DND-41 (cell line): Measurements from ENCODE around the gene POC1B.

Experiments
- ATAC-seq: fragments of 200-7000 bp; cut with Tn5 transposase; 3 replicates; pipeline ENCODE4 v1.9.1; 2021; ENCODE audit warnings: low read depth; ENCODE audit not compliant: insufficient read depth
- DNase-seq: peaks from one replicate; pipeline ENCODE4 v3.0.0-alpha.2; 2020
- H2AFZ ChIP-seq: 2 replicates; pipeline ENCODE4 v1.6.0; 2012; ENCODE audit warnings: low read depth, low read length
- H3K27ac ChIP-seq: 2 replicates; pipeline ENCODE4 v1.5.1; 2012; ENCODE audit warnings: low read length, inconsistent platforms
- H3K27me3 ChIP-seq: fragments of 200-600 bp; sonication (generic); 2 replicates; pipeline ENCODE4 v1.6.0; 2012; ENCODE audit warnings: low read length, mild to moderate bottlenecking, inconsistent platforms; ENCODE audit not compliant: insufficient read depth, poor library complexity
- H3K36me3 ChIP-seq: 2 replicates; pipeline ENCODE4 v1.5.1; 2012; ENCODE audit warnings: low read length, inconsistent platforms; ENCODE audit not compliant: insufficient read depth
- H3K4me1 ChIP-seq: 2 replicates; pipeline ENCODE4 v1.5.1; 2012; ENCODE audit warnings: mild to moderate bottlenecking, low read length; ENCODE audit not compliant: insufficient read depth
- H3K4me2 ChIP-seq: 2 replicates; pipeline ENCODE4 v1.6.0; 2012; ENCODE audit warnings: mild to moderate bottlenecking, moderate library complexity, low read length, inconsistent platforms; ENCODE audit not compliant: insufficient read depth
- H3K4me3 ChIP-seq, 2 experiments: fragments of 200-600 bp in 1 of 2; shearing (Covaris generic) in 1 of 2; 2 replicates each; pipeline ENCODE4 v1.5.1; 2012 to 2016; ENCODE audit warnings: inconsistent platforms in 2 of 2, low read length in 2 of 2, mild to moderate bottlenecking in 2 of 2, low read depth in 1 of 2, moderate library complexity in 1 of 2
- H3K79me2 ChIP-seq: 2 replicates; pipeline ENCODE4 v1.6.0; 2012; ENCODE audit warnings: low read length, inconsistent platforms; ENCODE audit not compliant: insufficient read depth
- H3K9ac ChIP-seq: 2 replicates; pipeline ENCODE4 v1.6.0; 2012; ENCODE audit warnings: low read depth, mild to moderate bottlenecking, inconsistent platforms, low read length, moderate library complexity
- H3K9me3 ChIP-seq: 2 replicates; pipeline ENCODE4 v1.5.1; 2012; ENCODE audit warnings: low read length, moderate library complexity, mild to moderate bottlenecking, inconsistent platforms; ENCODE audit not compliant: insufficient read depth, severe bottlenecking
- H4K20me1 ChIP-seq: 2 replicates; pipeline ENCODE4 v1.6.0; 2012; ENCODE audit warnings: low read length; ENCODE audit not compliant: insufficient read depth
- EZH2 ChIP-seq: IDR thresholded peaks from 3 replicates; pipeline ENCODE4 v1.6.1; 2012; ENCODE audit warnings: borderline replicate concordance, low read depth, mild to moderate bottlenecking, moderate library complexity, low read length, inconsistent platforms; ENCODE audit not compliant: severe bottlenecking
- TF ChIP-seq, protein P1 (sequence below): IDR thresholded peaks from 2 replicates; pipeline ENCODE4 v1.5.1; 2012; ENCODE audit warnings: borderline replicate concordance, low read length, moderate library complexity, mild to moderate bottlenecking; ENCODE audit not compliant: poor library complexity, severe bottlenecking; ENCODE audit errors: extremely low read depth

The POC1B gene

DNA sequence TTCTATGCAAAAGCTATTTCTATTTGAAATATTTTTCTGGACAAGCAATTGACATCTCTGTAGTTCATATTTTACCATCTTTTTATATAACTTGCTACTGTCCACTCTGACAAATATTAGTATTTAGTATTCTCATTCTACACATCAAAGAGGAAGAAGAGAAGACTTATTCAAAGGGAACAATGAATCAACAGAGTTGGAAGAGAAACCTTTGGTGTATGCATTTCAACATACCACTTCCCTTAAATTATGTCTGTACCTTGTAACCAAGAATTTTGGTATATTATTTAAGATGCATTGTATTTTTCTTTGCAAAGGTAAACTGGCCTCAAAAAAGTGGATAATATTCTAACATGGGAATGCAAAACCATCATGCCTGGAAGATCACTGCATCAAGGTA, 101.5 kb downstream of the POC1B start:
- no peak for TF ChIP-seq EZH2
- TF ChIP-seq, protein P1, sequence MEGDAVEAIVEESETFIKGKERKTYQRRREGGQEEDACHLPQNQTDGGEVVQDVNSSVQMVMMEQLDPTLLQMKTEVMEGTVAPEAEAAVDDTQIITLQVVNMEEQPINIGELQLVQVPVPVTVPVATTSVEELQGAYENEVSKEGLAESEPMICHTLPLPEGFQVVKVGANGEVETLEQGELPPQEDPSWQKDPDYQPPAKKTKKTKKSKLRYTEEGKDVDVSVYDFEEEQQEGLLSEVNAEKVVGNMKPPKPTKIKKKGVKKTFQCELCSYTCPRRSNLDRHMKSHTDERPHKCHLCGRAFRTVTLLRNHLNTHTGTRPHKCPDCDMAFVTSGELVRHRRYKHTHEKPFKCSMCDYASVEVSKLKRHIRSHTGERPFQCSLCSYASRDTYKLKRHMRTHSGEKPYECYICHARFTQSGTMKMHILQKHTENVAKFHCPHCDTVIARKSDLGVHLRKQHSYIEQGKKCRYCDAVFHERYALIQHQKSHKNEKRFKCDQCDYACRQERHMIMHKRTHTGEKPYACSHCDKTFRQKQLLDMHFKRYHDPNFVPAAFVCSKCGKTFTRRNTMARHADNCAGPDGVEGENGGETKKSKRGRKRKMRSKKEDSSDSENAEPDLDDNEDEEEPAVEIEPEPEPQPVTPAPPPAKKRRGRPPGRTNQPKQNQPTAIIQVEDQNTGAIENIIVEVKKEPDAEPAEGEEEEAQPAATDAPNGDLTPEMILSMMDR: no peak
- H3K4me2 ChIP-seq: no peak overlapping the region

DNA sequence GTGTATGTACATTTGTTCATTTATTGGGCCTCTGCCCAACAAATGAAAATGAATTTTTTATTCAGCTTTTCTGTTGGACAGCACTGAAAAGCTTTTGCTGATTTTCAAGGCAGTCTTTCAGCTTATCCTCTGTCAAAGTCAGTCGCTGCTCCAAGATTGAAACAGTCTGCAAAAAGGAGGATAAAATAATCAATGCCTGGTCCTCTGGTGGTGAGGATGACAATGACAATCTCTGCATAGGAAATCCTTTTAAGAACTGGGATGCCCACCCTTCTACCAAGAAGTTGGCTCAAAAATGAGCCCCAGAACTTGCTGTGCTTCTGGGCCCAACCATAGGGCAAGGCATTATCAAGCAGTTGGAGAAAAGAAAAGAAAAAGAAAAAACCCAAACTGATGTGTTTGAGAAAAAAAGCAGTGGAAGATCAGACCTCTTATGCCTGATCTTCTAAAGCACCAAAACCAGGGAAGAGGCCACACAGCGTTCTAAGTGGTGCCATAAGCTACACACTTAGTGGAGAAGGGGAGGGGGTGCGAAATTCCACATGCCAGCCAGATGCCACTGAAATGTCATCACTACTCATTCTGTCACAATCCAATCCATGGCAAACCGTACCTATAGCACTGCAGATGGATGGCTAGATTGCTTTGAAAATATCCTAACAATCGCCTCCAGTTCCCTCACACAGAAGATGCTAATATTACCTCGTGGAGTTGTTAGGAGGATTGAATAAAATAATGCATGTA, 104.6 kb downstream of the POC1B start:
- Histone ChIP-seq H2AFZ (no peak overlapping the region), H3K79me2 (no peaks in the 10 kb centered on the region), H3K4me2 (no peak overlapping the region), H4K20me1 (no peaks in the 10 kb centered on the region), H3K4me3 (no peak overlapping the region), H3K9me3 (no peaks in the 10 kb centered on the region), H3K36me3 (peaks cover 27% of the 10 kb centered on the region), H3K4me1 (no peaks in the 10 kb centered on the region), H3K9ac (no peak overlapping the region), H3K27me3 (no peaks in the 10 kb centered on the region), H3K27ac (no peak overlapping the region)
- TF ChIP-seq, protein P1: peak; percentile 25
- TF ChIP-seq EZH2: no peak
- DNase-seq: no peak
- ATAC-seq: no peak

More for the DNA sequence above, 101.5 kb downstream of the POC1B start:
- Histone ChIP-seq H4K20me1 (no peaks in the 10 kb centered on the region), H3K27me3 (no peaks in the 10 kb centered on the region), H3K9ac (no peak overlapping the region), H3K27ac (no peak overlapping the region), H3K79me2 (no peaks in the 10 kb centered on the region), H3K36me3 (peaks cover 27% of the 10 kb centered on the region), H3K4me3 (no peak overlapping the region), H2AFZ (no peak overlapping the region), H3K4me1 (peaks cover 13% of the 10 kb centered on the region), H3K9me3 (no peaks in the 10 kb centered on the region)
- ATAC-seq (no peak), DNase-seq (no peak)

DNA sequence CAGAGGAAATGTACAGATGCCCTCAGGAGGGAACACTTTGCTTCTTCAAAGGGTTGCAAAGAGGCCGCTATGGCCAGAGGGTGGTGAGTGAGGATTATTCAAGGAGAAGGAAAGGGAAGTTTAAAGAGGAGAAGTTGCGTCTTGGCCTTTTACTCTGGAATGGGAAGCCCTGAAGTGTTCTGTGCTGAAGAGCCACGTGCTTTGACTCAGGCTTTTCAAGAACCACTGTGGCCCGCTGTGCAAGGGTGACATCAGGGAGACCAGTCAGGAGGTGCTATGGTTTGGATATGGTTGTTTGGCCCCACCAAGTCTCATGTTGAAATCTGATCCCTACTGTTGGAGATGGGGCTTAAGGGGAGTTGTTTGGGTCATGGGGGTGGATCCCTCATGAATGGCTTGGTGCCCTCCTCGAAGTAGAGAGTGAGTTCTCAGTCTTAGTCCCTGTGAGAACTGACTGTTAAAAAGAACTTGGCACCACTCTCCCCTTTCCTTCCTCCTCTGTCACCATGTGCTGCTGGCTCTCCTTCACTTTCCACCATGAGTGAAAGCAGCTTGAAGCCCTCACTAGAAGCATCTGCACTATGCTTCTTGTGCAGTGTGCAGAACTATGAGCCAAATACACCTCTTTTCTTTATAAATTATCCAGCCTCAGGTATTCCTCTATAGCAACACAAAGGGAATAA, 107.5 kb downstream of the POC1B start:
- H3K4me3 ChIP-seq: no peak overlapping the region
- TF ChIP-seq, protein P1: no peak
- TF ChIP-seq EZH2: no peak
- H3K4me2 ChIP-seq: no peak overlapping the region
- H3K27ac ChIP-seq: no peak overlapping the region
- no peak overlapping the region for H2AFZ ChIP-seq
- H4K20me1 ChIP-seq: no peaks in the 10 kb centered on the region
- no peak overlapping the region for H3K9ac ChIP-seq
- no peak for ATAC-seq
- H3K4me1 ChIP-seq: no peaks in the 10 kb centered on the region
- DNase-seq: no peak
- H3K36me3 ChIP-seq: peaks cover 8% of the 10 kb centered on the region
- H3K27me3 ChIP-seq: no peaks in the 10 kb centered on the region
- H3K79me2 ChIP-seq: no peaks in the 10 kb centered on the region
- H3K9me3 ChIP-seq: no peaks in the 10 kb centered on the region
